GM12878 (cell line): ENCODE measurements around the gene TYW1. TPM values are rescaled to one million over a fixed set of nuclear protein-coding genes. Genes with fewer than 3 reads are reported as not detected.
A peak's percentile ranks its signal among the peaks of the same experiment; 100 is the strongest.
"Not testable (repeated sequence)": the region's sequence is repeated elsewhere in the genome, so short reads cannot be mapped to it uniquely, and the experiment has no call there.

Experiments used
- ATAC-seq: fragments of 200-7000 bp; cut with Tn5 transposase; 3 replicates; pipeline ENCODE4 v1.9.1; 2020; ENCODE audit warnings: mild to moderate bottlenecking, moderate library complexity
- BruUV-seq: library from RNA; stranded (reverse); fragments of 400-500 nt; replicated peaks from 2 replicates; lab custom pipeline; 2021; lab: Mats Ljungman, UMichigan
- CTCF ChIA-PET: fragments of 300-600 bp; sonication (Branson Sonifier 250); formaldehyde crosslinking; extraction: SDS; loops from one replicate; lab custom pipeline; 2021; ENCODE audit warnings: inconsistent platforms; lab: Yijun Ruan, JAX
- POLR2A ChIA-PET: fragments of 350-600 bp; formaldehyde crosslinking; extraction: SDS; loops from one replicate; lab custom pipeline; 2021; ENCODE audit warnings: inconsistent platforms; lab: Charles Lee
- RAD21 ChIA-PET: fragments of 300-600 bp; sonication (Branson Sonifier 250); formaldehyde crosslinking; loops from one replicate; lab custom pipeline; 2023; ENCODE audit warnings: antibody characterized with exemption; ENCODE audit not compliant: unreplicated experiment; lab: Charles Lee
- SMC1A ChIA-PET: fragments of 300-600 bp; sonication (Branson Sonifier 250); formaldehyde crosslinking; loops from one replicate; lab custom pipeline; 2023; ENCODE audit not compliant: unreplicated experiment, uncharacterized antibody; lab: Charles Lee
- DNase-seq: peaks from one replicate; pipeline ENCODE4 v3.0.0-alpha.2; 2011; ENCODE audit warnings: low read depth, low spot score
- FAIRE-seq: peaks from 3 replicates; lab custom pipeline; 2011; peaks lifted over from hg19 to GRCh38; lab: Jason Lieb, UNC
- H2AFZ ChIP-seq: 2 replicates; pipeline ENCODE4 v1.6.0; 2011; ENCODE audit warnings: low read depth, low read length, control low read depth; ENCODE audit not compliant: control insufficient read depth
- H3K27ac ChIP-seq: 2 replicates; pipeline ENCODE4 v1.5.1; 2011; ENCODE audit warnings: control low read depth; ENCODE audit not compliant: control insufficient read depth, insufficient read depth
- H3K27me3 ChIP-seq, 2 experiments: replicated peaks in 1 of 2; 2 replicates each; pipeline versions ENCODE4 v1.6.0 to v1.6.1; 2011; ENCODE audit warnings: low read length in 1 of 2; ENCODE audit not compliant: control insufficient read depth in 2 of 2, insufficient read depth in 2 of 2
- H3K36me3 ChIP-seq, 2 experiments: 2 replicates each; pipeline ENCODE4 v1.5.1; 2011; ENCODE audit warnings: low read length in 1 of 2; ENCODE audit not compliant: control insufficient read depth in 2 of 2, insufficient read depth in 2 of 2
- H3K4me1 ChIP-seq: 2 replicates; pipeline ENCODE4 v1.6.1; 2011; ENCODE audit warnings: mild to moderate bottlenecking, low read length, moderate library complexity, mixed read lengths; ENCODE audit not compliant: control insufficient read depth, insufficient read depth
- H3K4me2 ChIP-seq: 2 replicates; pipeline ENCODE4 v1.6.0; 2011; ENCODE audit warnings: control low read depth; ENCODE audit not compliant: control insufficient read depth, insufficient read depth
- H3K4me3 ChIP-seq: fragments of 200-600 bp; sonication (generic); 2 replicates; pipeline ENCODE4 v1.5.1; 2016
- H3K79me2 ChIP-seq: 2 replicates; pipeline ENCODE4 v1.6.0; 2011; ENCODE audit warnings: low read length; ENCODE audit not compliant: control insufficient read depth, insufficient read depth
- H3K9ac ChIP-seq: 2 replicates; pipeline ENCODE4 v1.8.0; 2011; ENCODE audit warnings: low read length, control low read depth, mixed read lengths; ENCODE audit not compliant: control insufficient read depth, insufficient read depth
- H3K9me3 ChIP-seq: replicated peaks from 3 replicates; pipeline ENCODE4 v1.5.1; 2011; ENCODE audit warnings: mild to moderate bottlenecking, low read length; ENCODE audit not compliant: control insufficient read depth, insufficient read depth
- H4K20me1 ChIP-seq: 2 replicates; pipeline ENCODE4 v1.6.0; 2011; ENCODE audit not compliant: control insufficient read depth, insufficient read depth
- WGBS: methylation state at CpG from one replicate; pipeline ENCODE4 v1.1.6; 2016; ENCODE audit warnings: low lambda C conversion rate; ENCODE audit not compliant: insufficient replicate concordance, insufficient coverage; ENCODE audit errors: missing lambda C conversion rate; 5-methylcytosine and 5-hydroxymethylcytosine counted together
- in situ Hi-C: fragments of 300-500 bp; cut with MboI; formaldehyde crosslinking; loops from 9 replicates; pipeline ENCODE4 v1.14.3; 2018; ENCODE audit warnings: mixed read lengths
- intact Hi-C: fragments of 100-400 bp; cut with micrococcal nuclease; formaldehyde crosslinking; loops from one replicate; pipeline ENCODE4 v1.14.2; 2022; ENCODE audit not compliant: unreplicated experiment
- polyA plus RNA-seq, 11 experiments: library from polyadenylated mRNA; depleted of rRNA in 4 of 11; unstranded in 6 of 11; stranded (reverse) in 5 of 11; fragments of >200 nt; fragmentation: Nextera tagmentation in 4 of 11; fragmentation: Illumina TruSeq in 1 of 11; extraction: Ambion mirVana in 4 of 11; extraction: Trizol in 1 of 11; gene quantifications; 1 replicate in 1 of 11; 2 replicates in 10 of 11; pipeline versions ENCODE4 v1.2.1 to v1.2.3, GENCODE V29; 2011 to 2016; ENCODE audit warnings: inconsistent platforms in 2 of 11, missing spikeins in 2 of 11, low read depth in 1 of 11
- total RNA-seq, 4 experiments: library from RNA; depleted of rRNA in 3 of 4; stranded (reverse); fragments of >200 nt in 3 of 4; fragmentation: Illumina TruSeq in 1 of 4; extraction: Trizol in 1 of 4; gene quantifications; 2 replicates each; pipeline versions ENCODE4 v1.2.1 to v1.2.3, GENCODE V29; 2013 to 2021

TYW1 gene
- total and polyA plus RNA-seq, 10 of the 15 experiments (the other 5 are each of a cell fraction or from before 2014, with no cell fraction given), result 11.3 to 29.0 (median 18.4) TPM

DNA sequence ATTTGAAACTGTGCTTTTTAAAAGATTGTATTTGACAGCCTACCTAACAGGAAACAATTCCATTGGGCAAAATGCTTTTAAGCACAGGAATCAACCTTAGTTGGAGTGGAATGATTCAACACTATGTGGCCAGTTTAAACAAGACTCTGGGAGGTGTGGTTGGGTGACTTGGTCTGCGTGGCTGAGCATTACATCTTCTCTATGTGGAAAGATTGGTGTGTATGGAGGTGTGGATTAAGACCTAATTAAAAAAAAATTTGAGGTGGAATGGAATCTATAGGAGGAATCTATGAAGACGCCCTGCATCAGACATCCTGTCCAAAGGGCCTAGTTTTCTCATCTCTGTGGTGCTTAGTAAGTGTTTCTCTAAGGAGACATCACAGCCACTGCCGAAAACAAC, 140.9 kb downstream of the TYW1 start:
- 96% methylated on average over 3 of the region's 3 CpGs for WGBS
- H3K36me3 ChIP-seq, H3K27me3 ChIP-seq, H3K9me3 ChIP-seq, H3K4me3 ChIP-seq, CTCF ChIA-PET, ATAC-seq, DNase-seq, H3K27ac ChIP-seq, H3K4me2 ChIP-seq, intact Hi-C loops, POLR2A ChIA-PET, H3K4me1 ChIP-seq, RAD21 ChIA-PET, FAIRE-seq, in situ Hi-C loops, H4K20me1 ChIP-seq, H2AFZ ChIP-seq, H3K79me2 ChIP-seq, BruUV-seq, H3K9ac ChIP-seq, SMC1A ChIA-PET: not testable (repeated sequence)

DNA sequence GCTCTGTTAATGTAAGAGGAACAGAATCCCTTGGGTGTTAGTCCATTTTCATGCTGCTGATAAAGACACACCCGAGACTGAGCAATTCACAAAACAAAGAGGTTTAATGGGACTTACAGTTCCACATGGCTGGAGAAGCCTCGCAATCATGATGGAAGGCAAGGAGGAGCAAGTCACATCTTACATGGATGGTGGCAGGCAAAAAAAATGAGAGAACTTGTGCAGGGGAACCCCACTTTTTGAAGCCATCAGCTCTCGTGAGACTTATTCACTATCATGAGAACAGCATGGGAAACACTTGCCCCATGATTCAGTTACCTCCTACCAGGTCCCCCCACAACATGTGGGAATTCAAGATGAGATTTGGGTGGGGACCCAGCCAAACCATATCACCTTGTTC, 143.2 kb downstream of the TYW1 start:
- H3K9me3 ChIP-seq, H3K4me1 ChIP-seq, H3K79me2 ChIP-seq, H3K27ac ChIP-seq, H3K4me3 ChIP-seq, DNase-seq, RAD21 ChIA-PET, intact Hi-C loops, FAIRE-seq, H4K20me1 ChIP-seq, SMC1A ChIA-PET, H3K9ac ChIP-seq, H3K36me3 ChIP-seq, ATAC-seq, H3K27me3 ChIP-seq, in situ Hi-C loops, H3K4me2 ChIP-seq, CTCF ChIA-PET, POLR2A ChIA-PET, BruUV-seq, H2AFZ ChIP-seq: not testable (repeated sequence)
- 100% methylated on average over 2 of the region's 3 CpGs for WGBS

DNA sequence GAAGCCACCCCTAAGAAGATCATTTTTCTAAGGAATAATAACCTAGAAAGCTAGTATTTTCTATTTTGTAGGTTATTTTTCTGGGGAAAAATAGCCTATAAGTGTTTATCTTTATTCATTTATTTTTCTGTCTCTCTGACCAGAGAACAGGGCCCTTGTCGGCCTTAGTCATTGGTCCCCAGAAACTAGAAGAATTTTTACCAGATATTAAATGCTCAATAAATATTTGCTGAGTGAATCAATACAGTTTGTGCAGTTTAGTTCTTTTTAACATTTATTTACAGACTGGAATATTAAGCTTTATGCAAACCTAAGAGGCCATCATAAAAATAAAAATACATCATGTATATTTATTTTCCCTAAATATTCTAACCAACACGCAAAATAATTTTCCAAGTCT, 144.4 kb downstream of the TYW1 start:
- FAIRE-seq, ATAC-seq, H3K9me3 ChIP-seq, H3K27ac ChIP-seq, H2AFZ ChIP-seq, H3K36me3 ChIP-seq, H4K20me1 ChIP-seq, H3K9ac ChIP-seq, POLR2A ChIA-PET, H3K27me3 ChIP-seq, SMC1A ChIA-PET, CTCF ChIA-PET, BruUV-seq, H3K4me1 ChIP-seq, DNase-seq, H3K4me2 ChIP-seq, H3K4me3 ChIP-seq, in situ Hi-C loops, H3K79me2 ChIP-seq, RAD21 ChIA-PET, intact Hi-C loops: not testable (repeated sequence)
- 100% methylated on average over 2 of the region's 2 CpGs for WGBS

DNA sequence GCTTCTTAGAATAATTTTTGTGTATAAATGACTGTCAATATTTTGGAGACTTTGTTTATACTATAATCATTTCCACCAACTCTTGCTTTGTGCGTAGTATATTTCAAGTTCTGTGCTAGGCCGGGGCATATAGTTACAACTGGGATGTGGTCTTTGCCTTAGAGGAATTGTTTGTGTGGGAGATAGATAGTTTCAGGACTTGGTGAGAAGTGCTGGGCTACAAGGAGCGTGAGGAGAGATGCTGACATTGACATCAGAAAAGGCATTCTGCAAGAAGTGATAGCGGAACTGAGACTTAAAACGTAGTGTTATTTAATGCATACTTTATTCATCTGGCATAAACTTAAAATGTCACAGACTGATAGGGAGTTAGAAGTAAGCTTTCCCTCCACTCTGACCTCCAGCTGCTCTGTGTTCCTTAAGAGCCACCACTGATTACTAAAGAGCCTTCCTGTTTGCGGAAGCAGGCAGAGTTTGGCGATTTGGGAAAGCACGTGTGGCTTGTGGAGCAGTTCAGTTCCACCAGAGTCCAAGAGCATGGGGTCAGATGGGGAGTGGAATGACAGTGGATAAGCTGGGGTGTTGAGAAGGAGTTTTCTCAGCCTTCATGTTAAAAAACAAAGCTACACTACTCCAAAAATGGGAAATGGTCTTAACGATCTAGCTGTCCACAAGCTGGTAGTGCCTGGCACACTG, 146.6 kb downstream of the TYW1 start:
- intact Hi-C loops, RAD21 ChIA-PET, H3K36me3 ChIP-seq, POLR2A ChIA-PET, H3K27me3 ChIP-seq, in situ Hi-C loops, CTCF ChIA-PET, DNase-seq, H3K4me3 ChIP-seq, H3K4me1 ChIP-seq, H3K9ac ChIP-seq, H4K20me1 ChIP-seq, H3K27ac ChIP-seq, H3K79me2 ChIP-seq, H3K4me2 ChIP-seq, H2AFZ ChIP-seq, BruUV-seq, H3K9me3 ChIP-seq, ATAC-seq, SMC1A ChIA-PET: not testable (repeated sequence)
- FAIRE-seq, result peak; percentile 27
- whole genome bisulfite sequencing, result 86% methylated on average over 9 of the region's 9 CpGs
